NB4 (cell line): ENCODE results near the gene SLC5A7.

Source experiments
- DNase-seq: peaks from one replicate; pipeline ENCODE4 v3.0.0; 2010; ENCODE audit warnings: low read depth
- H3K4me3 ChIP-seq: one replicate; pipeline ENCODE4 v1.5.1; 2011; ENCODE audit warnings: mild to moderate bottlenecking, low read depth, low read length, moderate library complexity
- MYC ChIP-seq: IDR thresholded peaks from 2 replicates; pipeline ENCODE4 v1.6.1; 2011; ENCODE audit warnings: low read depth, low read length
- POLR2A ChIP-seq: IDR thresholded peaks from 2 replicates; pipeline ENCODE4 v1.6.1; 2011; ENCODE audit warnings: mild to moderate bottlenecking; ENCODE audit not compliant: insufficient read length; ENCODE audit errors: extremely low read depth
- TF ChIP-seq, protein P1 (sequence below): IDR thresholded peaks from 2 replicates; pipeline ENCODE4 v1.6.1; 2011; ENCODE audit warnings: low read depth, low read length
- TF ChIP-seq, protein P2 (sequence below): IDR thresholded peaks from one replicate; pipeline ENCODE4 v1.5.1; 2012; ENCODE audit warnings: low read depth, low read length

SLC5A7 gene

DNA sequence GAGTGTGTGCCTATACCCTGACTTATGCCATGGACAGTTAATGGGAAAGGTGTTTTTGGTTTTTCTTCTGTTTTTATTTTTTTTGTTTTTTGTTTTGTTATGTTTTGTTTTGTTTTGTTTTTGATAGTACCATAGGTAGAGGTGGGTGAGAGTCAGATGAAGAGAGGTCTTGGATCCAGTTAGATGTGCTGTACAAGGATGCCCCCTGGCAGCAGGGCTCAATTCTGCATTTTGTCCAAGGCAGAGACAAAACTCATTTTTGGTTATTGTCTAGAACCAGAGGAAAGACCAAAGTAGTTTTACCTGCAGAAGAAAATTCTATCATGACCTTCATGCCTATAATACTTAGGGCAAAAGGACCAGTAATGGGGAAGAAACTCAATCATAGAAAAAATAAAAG is 48.5 kb downstream of the SLC5A7 start:
- TF ChIP-seq, protein P1, sequence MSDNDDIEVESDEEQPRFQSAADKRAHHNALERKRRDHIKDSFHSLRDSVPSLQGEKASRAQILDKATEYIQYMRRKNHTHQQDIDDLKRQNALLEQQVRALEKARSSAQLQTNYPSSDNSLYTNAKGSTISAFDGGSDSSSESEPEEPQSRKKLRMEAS: no peak
- no peak for TF ChIP-seq MYC
- TF ChIP-seq, protein P2, sequence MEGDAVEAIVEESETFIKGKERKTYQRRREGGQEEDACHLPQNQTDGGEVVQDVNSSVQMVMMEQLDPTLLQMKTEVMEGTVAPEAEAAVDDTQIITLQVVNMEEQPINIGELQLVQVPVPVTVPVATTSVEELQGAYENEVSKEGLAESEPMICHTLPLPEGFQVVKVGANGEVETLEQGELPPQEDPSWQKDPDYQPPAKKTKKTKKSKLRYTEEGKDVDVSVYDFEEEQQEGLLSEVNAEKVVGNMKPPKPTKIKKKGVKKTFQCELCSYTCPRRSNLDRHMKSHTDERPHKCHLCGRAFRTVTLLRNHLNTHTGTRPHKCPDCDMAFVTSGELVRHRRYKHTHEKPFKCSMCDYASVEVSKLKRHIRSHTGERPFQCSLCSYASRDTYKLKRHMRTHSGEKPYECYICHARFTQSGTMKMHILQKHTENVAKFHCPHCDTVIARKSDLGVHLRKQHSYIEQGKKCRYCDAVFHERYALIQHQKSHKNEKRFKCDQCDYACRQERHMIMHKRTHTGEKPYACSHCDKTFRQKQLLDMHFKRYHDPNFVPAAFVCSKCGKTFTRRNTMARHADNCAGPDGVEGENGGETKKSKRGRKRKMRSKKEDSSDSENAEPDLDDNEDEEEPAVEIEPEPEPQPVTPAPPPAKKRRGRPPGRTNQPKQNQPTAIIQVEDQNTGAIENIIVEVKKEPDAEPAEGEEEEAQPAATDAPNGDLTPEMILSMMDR: no peak
- no peak for TF ChIP-seq POLR2A
- no peak for DNase-seq
- H3K4me3 ChIP-seq: no peak overlapping the region

DNA sequence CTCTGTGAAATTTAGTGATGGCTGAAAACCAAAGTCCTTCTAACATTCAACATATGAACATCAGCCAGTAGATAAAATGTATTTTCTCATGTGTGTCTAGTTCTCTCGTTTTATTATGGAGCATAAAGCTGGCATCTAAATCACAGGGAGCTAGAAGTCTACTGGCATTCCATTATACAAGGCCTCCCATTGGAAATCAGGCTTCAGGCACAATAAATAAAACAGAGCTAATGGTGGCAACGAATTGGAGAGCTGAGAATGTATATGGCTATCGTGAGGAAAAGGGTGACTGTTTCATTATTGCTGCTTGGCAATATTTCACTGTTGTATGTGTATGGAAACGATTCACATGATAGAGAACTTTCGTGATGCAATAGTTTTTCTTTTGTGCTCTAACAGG is 62.4 kb downstream of the SLC5A7 start:
- no peak for DNase-seq
- no peak overlapping the region for H3K4me3 ChIP-seq
- TF ChIP-seq, protein P1: no peak
- TF ChIP-seq POLR2A (no peak), MYC (no peak)
- TF ChIP-seq, protein P2: no peak

DNA sequence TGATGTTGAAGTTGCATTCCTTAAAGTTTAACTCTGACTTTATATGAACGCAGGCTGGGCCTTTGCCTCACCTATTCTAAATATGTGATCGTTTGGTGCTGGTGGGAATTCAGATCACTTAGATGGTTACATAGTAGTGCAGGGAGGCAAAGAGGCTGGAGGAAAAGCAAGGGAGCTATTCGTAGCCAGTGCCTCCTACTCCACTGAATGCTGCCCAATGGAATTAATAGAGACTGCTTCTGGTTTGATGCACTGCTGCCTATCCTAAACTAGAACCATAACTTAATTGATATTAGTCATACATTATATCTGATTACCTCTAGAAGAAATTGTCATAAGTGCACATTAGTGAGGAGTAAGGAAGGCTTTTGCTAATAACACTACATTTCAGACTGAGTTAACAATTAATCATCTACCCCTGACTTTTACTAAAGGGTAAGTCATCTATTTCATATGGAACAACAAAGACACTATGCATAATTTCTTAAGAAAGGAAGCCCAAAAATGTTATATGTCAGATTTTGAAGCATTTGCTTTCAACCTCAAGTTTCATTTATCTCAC is 72.3 kb downstream of the SLC5A7 start:
- TF ChIP-seq MYC (no peak), POLR2A (no peak)
- TF ChIP-seq, protein P2: no peak
- TF ChIP-seq, protein P1: no peak
- no peak for DNase-seq
- H3K4me3 ChIP-seq: no peak overlapping the region

DNA sequence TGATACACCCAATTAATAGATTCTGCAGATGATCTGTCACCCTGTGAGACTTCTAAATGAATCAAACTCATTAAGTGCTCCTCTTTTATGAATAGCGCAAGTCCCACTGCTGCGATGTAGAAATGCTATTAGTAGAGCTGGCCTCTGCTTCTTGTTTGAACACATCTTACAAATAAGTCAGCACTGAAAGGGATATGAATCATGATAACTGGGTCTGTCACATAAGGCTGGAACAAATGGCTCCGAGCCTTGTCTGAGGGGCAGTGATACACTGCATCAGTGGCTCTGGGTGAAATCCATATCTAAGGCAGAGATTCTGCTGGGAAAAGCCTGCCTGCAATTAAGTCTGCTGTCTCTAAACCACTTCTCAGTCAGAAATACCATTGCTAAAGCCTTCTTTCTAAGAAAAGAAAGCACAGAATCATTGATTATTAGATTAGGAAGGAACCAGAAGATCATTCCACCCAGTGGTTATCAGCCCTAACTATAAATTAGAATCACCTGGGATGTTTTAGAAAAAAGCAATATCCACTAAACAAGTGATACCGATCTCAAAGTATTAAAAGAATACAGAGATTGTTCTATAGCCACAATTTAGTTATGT is 75.2 kb downstream of the SLC5A7 start:
- H3K4me3 ChIP-seq: no peak overlapping the region
- DNase-seq: no peak
- TF ChIP-seq POLR2A (no peak), MYC (no peak)
- TF ChIP-seq, protein P1: no peak
- TF ChIP-seq, protein P2: no peak
